ENCODE measurements around the gene FLYWCH1.

GRCh38 chr16:2946649-2947048 is 34.9 kb downstream of the FLYWCH1 start:
- no peak for TF ChIP-seq POLR2A (IDR thresholded peaks at IDR 0.05; ENCODE audit: low read depth, low read length)
- no peak for TF ChIP-seq POLR2AphosphoS5 (IDR thresholded peaks at IDR 0.05; ENCODE audit: low read depth, low read length)

Data from GM12892 (cell line).